HEK293 (cell line): ENCODE data around the gene KPNA5.

Experiments used
- BCL11A ChIP-seq: fragments of 450-650 bp; formaldehyde crosslinking; IDR thresholded peaks from 2 replicates; pipeline ENCODE4 v1.5.1; 2016; ENCODE audit warnings: low read depth, missing biosample characterization, missing genetic modification characterization
- KLF10 ChIP-seq: fragments of 450-650 bp; IDR thresholded peaks from 2 replicates; pipeline ENCODE4 v1.5.1; 2018; ENCODE audit warnings: missing biosample characterization, mild to moderate bottlenecking, missing genetic modification characterization
- KLF7 ChIP-seq: fragments of 450-650 bp; formaldehyde crosslinking; IDR thresholded peaks from 2 replicates; pipeline ENCODE4 v1.5.1; 2016; ENCODE audit warnings: missing biosample characterization, missing genetic modification characterization, borderline replicate concordance
- MYNN ChIP-seq: fragments of 450-650 bp; formaldehyde crosslinking; IDR thresholded peaks from 2 replicates; pipeline ENCODE4 v1.5.1; 2016; ENCODE audit warnings: missing biosample characterization, missing genetic modification characterization, borderline replicate concordance
- OVOL3 ChIP-seq: fragments of 450-650 bp; formaldehyde crosslinking; IDR thresholded peaks from 2 replicates; pipeline ENCODE4 v1.5.1; 2016; ENCODE audit warnings: missing biosample characterization, missing genetic modification characterization
- PRDM4 ChIP-seq: fragments of 450-650 bp; formaldehyde crosslinking; IDR thresholded peaks from 2 replicates; pipeline ENCODE4 v1.5.1; 2017; ENCODE audit warnings: missing biosample characterization, missing genetic modification characterization
- REPIN1 ChIP-seq: fragments of 450-650 bp; formaldehyde crosslinking; IDR thresholded peaks from 2 replicates; pipeline ENCODE4 v1.5.1; 2017; ENCODE audit warnings: missing biosample characterization, missing genetic modification characterization, low read depth
- YY2 ChIP-seq: fragments of 450-650 bp; formaldehyde crosslinking; IDR thresholded peaks from 2 replicates; pipeline ENCODE4 v1.5.1; 2016; ENCODE audit warnings: missing biosample characterization, missing genetic modification characterization
- ZIC2 ChIP-seq: fragments of 450-650 bp; formaldehyde crosslinking; IDR thresholded peaks from 2 replicates; pipeline ENCODE4 v1.5.1; 2016; ENCODE audit warnings: missing biosample characterization, missing genetic modification characterization
- ZNF140 ChIP-seq: fragments of 450-650 bp; formaldehyde crosslinking; IDR thresholded peaks from 2 replicates; pipeline ENCODE4 v1.5.1; 2016; ENCODE audit warnings: missing biosample characterization, missing genetic modification characterization
- ZNF16 ChIP-seq: fragments of 450-650 bp; formaldehyde crosslinking; IDR thresholded peaks from 2 replicates; pipeline ENCODE4 v1.5.1; 2016; ENCODE audit warnings: low read depth, missing biosample characterization, missing genetic modification characterization
- ZNF169 ChIP-seq: fragments of 450-650 bp; formaldehyde crosslinking; IDR thresholded peaks from 2 replicates; pipeline ENCODE4 v1.5.1; 2016; ENCODE audit warnings: missing biosample characterization, missing genetic modification characterization
- ZNF175 ChIP-seq: fragments of 450-650 bp; formaldehyde crosslinking; IDR thresholded peaks from 2 replicates; pipeline ENCODE4 v1.5.1; 2016; ENCODE audit warnings: missing biosample characterization, missing genetic modification characterization
- ZNF214 ChIP-seq: fragments of 450-650 bp; formaldehyde crosslinking; IDR thresholded peaks from 2 replicates; pipeline ENCODE4 v1.5.1; 2017; ENCODE audit warnings: missing biosample characterization, mild to moderate bottlenecking, missing genetic modification characterization, borderline replicate concordance
- ZNF221 ChIP-seq: fragments of 450-650 bp; formaldehyde crosslinking; IDR thresholded peaks from 2 replicates; pipeline ENCODE4 v1.5.1; 2017; ENCODE audit warnings: missing biosample characterization, missing genetic modification characterization, borderline replicate concordance
- ZNF23 ChIP-seq: fragments of 450-650 bp; formaldehyde crosslinking; IDR thresholded peaks from 2 replicates; pipeline ENCODE4 v1.5.1; 2016; ENCODE audit warnings: missing biosample characterization, missing genetic modification characterization, borderline replicate concordance
- ZNF239 ChIP-seq: fragments of 450-650 bp; formaldehyde crosslinking; IDR thresholded peaks from 2 replicates; pipeline ENCODE4 v1.5.1; 2016; ENCODE audit warnings: missing biosample characterization, missing genetic modification characterization
- ZNF280C ChIP-seq: fragments of 450-650 bp; formaldehyde crosslinking; IDR thresholded peaks from 2 replicates; pipeline ENCODE4 v1.5.1; 2016; ENCODE audit warnings: missing biosample characterization, missing genetic modification characterization
- ZNF548 ChIP-seq: fragments of 450-650 bp; formaldehyde crosslinking; IDR thresholded peaks from 2 replicates; pipeline ENCODE4 v1.5.1; 2016; ENCODE audit warnings: missing biosample characterization, missing genetic modification characterization
- ZNF626 ChIP-seq: fragments of 450-650 bp; sonication (Bioruptor Pico); formaldehyde crosslinking; IDR thresholded peaks from 2 replicates; pipeline ENCODE4 v1.5.1; 2018; ENCODE audit warnings: missing biosample characterization, missing genetic modification characterization, inconsistent platforms
- ZNF776 ChIP-seq: fragments of 450-650 bp; formaldehyde crosslinking; IDR thresholded peaks from 2 replicates; pipeline ENCODE4 v1.5.0; 2017; ENCODE audit warnings: missing biosample characterization, missing genetic modification characterization, borderline replicate concordance
- ZNF830 ChIP-seq: fragments of 450-650 bp; IDR thresholded peaks from 2 replicates; pipeline ENCODE4 v1.5.0; 2018; ENCODE audit warnings: missing biosample characterization, missing genetic modification characterization, low read depth, mild to moderate bottlenecking, moderate library complexity
- TF ChIP-seq, protein P1 (sequence below): fragments of 450-650 bp; formaldehyde crosslinking; optimal IDR thresholded peaks from 2 replicates; pipeline ENCODE3; 2016; ENCODE audit warnings: missing biosample characterization, mild to moderate bottlenecking, missing genetic modification characterization
- TF ChIP-seq, protein P2 (sequence below): fragments of 450-650 bp; IDR thresholded peaks from 2 replicates; pipeline ENCODE4 v1.5.1; 2018; ENCODE audit warnings: missing biosample characterization, mild to moderate bottlenecking, missing genetic modification characterization
- TF ChIP-seq, protein P3 (sequence below): fragments of 450-650 bp; formaldehyde crosslinking; conservative IDR thresholded peaks from 2 replicates; pipeline ENCODE4 v1.5.1; 2016; ENCODE audit warnings: low read depth, missing biosample characterization, missing genetic modification characterization

Gene KPNA5

DNA sequence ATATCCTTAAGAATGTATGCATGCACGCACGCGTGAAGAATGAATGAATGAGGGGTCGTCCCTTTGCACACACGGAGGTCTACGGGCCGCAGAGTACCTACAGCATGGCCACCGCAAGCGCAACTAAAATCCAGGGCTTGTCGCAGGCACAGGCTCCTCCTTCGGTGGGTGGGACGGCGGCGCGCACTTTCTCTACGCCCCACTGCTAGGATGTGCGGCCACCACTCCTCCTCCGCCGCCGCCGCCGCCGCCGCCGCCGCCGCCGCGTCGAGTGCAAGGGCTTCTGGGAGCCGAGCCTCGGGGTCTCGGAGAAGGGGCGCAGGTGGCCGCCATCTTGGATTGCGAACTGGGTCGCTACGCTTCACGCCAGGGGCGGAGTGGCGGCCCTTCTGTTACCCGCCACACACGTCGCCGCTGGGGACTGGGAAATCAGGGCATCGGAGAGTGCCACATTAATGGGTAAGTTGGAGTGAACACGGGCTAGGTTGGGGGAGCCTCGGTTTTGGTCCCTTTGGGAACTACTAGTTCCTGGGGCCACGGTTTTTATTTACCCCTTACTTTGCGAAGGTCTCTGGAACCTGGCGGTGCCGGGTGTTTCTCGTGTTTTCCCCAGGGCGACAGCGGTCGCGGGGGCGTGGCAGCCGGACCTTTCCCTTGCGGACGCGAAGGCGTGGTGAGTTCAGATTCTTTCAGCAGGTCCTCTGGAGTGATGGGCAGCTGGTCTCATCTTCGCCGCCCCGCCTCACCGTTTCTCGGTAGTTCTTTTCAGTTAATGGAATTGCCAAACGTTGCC, at the start of gene KPNA5 (continued):
- TF ChIP-seq PRDM4 (tag by site-specific recombination), result no peak
- TF ChIP-seq ZNF169 (tag by site-specific recombination), result no peak
- no peak for TF ChIP-seq ZNF214
- TF ChIP-seq OVOL3, result no peak
- TF ChIP-seq ZNF626, result no peak
- TF ChIP-seq ZNF548, result no peak
- TF ChIP-seq BCL11A (tag by site-specific recombination), result no peak
- no peak for TF ChIP-seq ZNF16 (tag by site-specific recombination)
- TF ChIP-seq, protein P1, sequence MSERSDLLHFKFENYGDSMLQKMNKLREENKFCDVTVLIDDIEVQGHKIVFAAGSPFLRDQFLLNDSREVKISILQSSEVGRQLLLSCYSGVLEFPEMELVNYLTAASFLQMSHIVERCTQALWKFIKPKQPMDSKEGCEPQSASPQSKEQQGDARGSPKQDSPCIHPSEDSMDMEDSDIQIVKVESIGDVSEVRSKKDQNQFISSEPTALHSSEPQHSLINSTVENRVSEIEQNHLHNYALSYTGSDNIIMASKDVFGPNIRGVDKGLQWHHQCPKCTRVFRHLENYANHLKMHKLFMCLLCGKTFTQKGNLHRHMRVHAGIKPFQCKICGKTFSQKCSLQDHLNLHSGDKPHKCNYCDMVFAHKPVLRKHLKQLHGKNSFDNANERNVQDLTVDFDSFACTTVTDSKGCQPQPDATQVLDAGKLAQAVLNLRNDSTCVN (tag by site-specific recombination), result peak; percentile 85
- peak; percentile 89 for TF ChIP-seq YY2
- peak; percentile 54 for TF ChIP-seq KLF10 (tag by site-specific recombination)
- TF ChIP-seq ZIC2 (tag by site-specific recombination), result no peak
- TF ChIP-seq MYNN (tag by site-specific recombination), result peak; percentile 32; the same call in 1 of the 2 replicates
- no peak for TF ChIP-seq ZNF280C (tag by site-specific recombination)
- TF ChIP-seq ZNF23, result no peak
- no peak for TF ChIP-seq ZNF140 (tag by site-specific recombination)
- TF ChIP-seq, protein P2, sequence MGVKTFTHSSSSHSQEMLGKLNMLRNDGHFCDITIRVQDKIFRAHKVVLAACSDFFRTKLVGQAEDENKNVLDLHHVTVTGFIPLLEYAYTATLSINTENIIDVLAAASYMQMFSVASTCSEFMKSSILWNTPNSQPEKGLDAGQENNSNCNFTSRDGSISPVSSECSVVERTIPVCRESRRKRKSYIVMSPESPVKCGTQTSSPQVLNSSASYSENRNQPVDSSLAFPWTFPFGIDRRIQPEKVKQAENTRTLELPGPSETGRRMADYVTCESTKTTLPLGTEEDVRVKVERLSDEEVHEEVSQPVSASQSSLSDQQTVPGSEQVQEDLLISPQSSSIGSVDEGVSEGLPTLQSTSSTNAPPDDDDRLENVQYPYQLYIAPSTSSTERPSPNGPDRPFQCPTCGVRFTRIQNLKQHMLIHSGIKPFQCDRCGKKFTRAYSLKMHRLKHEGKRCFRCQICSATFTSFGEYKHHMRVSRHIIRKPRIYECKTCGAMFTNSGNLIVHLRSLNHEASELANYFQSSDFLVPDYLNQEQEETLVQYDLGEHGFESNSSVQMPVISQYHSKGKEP (tag by site-specific recombination), result no peak
- TF ChIP-seq, protein P3, sequence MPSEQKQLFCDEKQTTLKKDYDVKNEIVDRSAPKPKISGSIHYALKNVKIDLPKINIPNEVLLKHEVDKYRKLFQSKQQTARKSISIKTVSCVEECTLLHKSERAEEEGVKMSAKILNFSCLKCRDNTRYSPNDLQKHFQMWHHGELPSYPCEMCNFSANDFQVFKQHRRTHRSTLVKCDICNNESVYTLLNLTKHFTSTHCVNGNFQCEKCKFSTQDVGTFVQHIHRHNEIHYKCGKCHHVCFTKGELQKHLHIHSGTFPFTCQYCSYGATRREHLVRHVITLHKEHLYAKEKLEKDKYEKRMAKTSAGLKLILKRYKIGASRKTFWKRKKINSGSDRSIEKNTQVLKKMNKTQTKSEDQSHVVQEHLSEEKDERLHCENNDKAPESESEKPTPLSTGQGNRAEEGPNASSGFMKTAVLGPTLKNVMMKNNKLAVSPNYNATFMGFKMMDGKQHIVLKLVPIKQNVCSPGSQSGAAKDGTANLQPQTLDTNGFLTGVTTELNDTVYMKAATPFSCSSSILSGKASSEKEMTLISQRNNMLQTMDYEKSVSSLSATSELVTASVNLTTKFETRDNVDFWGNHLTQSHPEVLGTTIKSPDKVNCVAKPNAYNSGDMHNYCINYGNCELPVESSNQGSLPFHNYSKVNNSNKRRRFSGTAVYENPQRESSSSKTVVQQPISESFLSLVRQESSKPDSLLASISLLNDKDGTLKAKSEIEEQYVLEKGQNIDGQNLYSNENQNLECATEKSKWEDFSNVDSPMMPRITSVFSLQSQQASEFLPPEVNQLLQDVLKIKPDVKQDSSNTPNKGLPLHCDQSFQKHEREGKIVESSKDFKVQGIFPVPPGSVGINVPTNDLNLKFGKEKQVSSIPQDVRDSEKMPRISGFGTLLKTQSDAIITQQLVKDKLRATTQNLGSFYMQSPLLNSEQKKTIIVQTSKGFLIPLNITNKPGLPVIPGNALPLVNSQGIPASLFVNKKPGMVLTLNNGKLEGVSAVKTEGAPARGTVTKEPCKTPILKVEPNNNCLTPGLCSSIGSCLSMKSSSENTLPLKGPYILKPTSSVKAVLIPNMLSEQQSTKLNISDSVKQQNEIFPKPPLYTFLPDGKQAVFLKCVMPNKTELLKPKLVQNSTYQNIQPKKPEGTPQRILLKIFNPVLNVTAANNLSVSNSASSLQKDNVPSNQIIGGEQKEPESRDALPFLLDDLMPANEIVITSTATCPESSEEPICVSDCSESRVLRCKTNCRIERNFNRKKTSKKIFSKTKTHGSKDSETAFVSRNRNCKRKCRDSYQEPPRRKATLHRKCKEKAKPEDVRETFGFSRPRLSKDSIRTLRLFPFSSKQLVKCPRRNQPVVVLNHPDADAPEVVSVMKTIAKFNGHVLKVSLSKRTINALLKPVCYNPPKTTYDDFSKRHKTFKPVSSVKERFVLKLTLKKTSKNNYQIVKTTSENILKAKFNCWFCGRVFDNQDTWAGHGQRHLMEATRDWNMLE (tag by site-specific recombination), result no peak
- TF ChIP-seq ZNF830 (tag by site-specific recombination), result no peak
- no peak for TF ChIP-seq KLF7 (tag by site-specific recombination)
- TF ChIP-seq ZNF239 (tag by site-specific recombination), result no peak
- no peak for TF ChIP-seq ZNF175 (tag by site-specific recombination)
- no peak for TF ChIP-seq ZNF221 (tag by site-specific recombination)
- no peak for TF ChIP-seq ZNF776 (tag by site-specific recombination)
- no peak for TF ChIP-seq REPIN1
